Measurements from ENCODE around the gene LIN7A.

Gene LIN7A, protein sequence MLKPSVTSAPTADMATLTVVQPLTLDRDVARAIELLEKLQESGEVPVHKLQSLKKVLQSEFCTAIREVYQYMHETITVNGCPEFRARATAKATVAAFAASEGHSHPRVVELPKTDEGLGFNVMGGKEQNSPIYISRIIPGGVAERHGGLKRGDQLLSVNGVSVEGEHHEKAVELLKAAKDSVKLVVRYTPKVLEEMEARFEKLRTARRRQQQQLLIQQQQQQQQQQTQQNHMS

GRCh38 chr12:80937391-80938238, at the start of gene LIN7A:
Gene LIN7A, minus strand, starts transcription at chr12:80937934. Its CDS starts 212 bp downstream, at chr12:80937722.
- no peak for DNase-seq

- DNase-seq = no peak
These were observed 48.5 kb upstream of the LIN7A start for GRCh38 chr12:80986224-80986623.

DNA sequence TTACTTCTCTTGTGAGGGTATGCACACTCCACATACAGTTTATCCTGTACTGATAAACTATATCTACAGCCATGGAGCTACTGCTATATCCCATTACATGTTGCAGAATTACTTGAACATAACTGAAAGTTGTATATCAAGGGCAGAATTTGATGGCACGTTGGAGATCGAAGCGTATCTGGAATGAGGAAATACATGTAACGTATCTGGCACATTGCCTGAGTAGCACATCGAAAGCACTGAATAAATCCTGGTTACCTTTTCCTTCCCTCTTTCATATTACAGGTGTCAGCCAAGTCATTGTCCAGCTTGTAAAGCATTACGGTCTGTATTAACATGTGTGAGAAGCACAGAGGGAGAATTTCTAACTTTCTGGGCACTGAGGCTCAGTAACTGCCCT, 42.1 kb upstream of the LIN7A start:
- DNase-seq = no peak

GRCh38 chr12:80979251-80979650, 41.5 kb upstream of the LIN7A start:
- DNase-seq = no peak

DNA sequence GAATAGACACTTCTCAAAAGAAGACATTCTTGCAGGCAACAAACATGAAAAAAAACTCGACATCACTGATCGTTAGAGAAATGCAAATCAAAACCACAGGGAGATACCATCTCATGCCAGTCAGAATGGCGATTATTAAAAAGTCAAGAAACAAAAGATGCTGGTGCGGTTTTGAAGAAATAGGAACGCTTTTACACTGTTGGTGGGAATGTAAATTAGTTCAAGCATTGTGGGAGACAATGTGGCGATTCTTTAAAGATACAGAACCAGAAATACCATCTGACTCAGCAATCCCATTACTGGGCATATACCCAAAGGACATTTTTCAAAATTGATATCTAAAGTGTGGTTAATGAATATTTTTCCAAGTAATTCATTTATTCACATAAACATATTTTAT, 39.6 kb upstream of the LIN7A start:
- DNase-seq = no peak

DNA sequence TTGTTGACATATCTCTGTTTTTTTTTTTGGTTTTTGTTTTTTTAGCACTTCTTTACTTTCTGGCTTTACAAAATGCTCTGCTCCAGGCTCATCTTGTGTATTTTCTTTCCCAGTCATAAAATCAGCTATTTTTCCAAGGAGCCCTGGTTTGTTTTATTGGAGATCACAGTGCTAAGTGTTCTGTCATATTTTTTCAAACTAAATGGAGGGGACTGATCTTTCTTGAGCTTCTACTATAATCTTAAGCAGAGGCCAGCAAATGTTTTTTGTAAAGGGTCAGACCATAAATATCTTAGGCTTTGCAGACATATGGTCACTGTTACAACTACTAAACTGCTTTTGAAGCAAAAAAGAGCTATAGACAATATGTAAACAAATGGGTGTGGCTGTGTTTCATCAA, 30.6 kb upstream of the LIN7A start:
- no peak for DNase-seq

DNA sequence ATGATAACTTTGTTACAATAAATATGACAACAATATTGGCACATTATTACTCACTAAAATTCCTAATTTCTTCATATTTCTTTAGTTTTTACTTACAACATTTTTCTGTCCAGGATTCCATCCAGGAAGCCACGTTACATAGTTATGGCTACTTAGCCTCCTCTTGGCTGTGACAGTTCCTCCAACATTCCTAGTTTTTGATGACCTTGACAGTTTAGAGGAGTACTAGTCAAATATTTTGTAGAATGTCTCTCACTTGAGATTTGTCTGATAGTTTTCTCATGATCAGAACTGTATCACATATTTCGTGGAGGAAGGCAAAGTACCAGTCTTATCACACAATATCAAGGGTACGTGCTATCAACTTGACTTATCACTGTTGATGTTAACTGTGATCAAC, 29.8 kb upstream of the LIN7A start:
- no peak for DNase-seq

DNA sequence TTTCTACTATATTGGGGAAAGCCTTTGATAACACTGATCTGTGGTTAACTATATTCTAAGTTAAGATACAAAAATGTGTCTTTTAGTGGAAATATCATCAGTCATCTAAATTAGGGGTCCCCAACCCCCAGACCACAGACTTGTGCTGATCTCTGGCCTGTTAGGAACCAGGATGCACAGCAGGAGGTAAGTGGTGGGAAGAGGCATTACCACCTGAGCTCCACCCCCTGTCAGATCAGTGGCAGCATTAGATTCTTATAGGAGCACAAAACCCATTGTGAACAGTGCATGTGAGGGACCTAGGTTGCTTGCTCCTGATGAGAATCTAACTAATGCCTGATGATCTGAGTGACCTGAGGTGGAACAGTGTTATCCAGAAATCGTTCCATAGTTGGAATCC, 28.3 kb upstream of the LIN7A start:
- no peak for DNase-seq

DNA sequence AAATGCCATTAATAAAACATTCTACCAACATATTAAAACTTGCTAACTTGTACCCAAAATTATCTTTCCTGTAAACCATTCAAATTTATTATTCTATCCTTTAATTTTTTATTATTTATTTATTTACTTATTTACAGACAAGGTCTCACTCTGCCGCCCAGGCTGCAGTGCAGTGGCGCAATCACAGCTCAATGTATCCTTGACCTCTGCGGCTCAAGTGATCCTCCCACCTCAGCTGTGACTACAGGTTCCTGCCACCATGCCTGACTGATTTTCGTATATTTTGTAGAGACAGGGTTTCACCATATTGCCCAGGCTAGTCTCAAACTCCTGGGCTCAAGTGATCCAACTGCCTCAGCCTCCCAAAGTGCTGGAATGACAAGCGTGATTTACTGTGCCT, 20.4 kb upstream of the LIN7A start:
- no peak for DNase-seq

GRCh38 chr12:80954857-80955520, 17.3 kb upstream of the LIN7A start:
- DNase-seq = no peak

DNA sequence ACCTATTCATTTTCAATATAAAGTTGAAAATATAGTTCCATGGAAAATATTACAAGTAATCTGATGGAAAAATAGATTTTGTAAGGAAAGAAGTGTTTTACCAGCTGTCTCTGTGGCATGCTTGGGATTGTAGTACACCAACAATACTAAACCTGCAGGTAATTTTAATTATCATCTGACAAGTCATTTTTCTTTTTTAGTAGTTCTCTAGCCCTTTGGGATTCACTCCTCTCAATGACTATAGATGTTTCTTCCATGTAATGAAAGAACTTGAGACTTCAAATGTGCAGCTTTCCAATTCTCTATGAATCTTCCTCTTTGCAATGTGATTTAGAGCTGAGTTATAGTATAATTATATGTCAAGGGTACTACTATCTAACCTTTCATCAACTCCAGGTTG, 14.7 kb upstream of the LIN7A start:
- DNase-seq = no peak

DNA sequence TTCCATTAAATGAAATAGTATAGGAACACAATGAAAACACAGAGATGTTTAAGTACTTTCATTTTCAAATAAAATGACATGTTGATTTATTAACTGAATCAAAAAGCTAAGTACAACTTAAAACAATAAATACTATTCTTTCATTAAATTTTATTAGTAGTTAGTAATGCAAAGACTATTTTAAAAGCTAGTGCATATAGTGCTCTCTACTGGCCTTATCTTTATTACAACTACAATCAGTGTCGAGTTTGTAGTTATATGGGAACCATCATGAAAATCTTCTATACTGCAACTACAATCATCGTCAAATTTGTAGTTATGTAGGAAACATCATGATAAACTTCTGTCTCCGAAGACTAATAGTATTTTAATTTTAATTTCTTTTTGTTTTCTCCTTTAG, 8.9 kb upstream of the LIN7A start:
- no peak for DNase-seq

DNA sequence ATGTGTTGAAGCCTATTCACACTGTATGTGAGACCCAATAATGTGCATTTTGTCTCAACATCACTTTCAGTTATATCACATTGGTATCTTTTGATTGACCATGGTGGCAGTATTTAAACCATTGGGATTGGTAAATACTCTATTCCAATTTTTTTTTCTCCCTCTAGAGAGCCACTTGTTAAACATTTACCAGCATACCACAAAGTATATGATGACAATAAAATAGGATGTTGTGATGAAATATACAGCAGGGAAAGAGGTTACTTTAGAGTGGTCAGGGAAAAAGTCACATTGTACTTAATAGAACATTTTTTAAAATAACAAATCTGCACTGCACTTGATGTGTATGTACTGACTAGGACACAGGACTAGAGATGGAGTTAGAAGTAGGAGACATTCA, 5.6 kb upstream of the LIN7A start:
- DNase-seq = no peak

GRCh38 chr12:80941916-80942315, 4.2 kb upstream of the LIN7A start:
- DNase-seq = no peak

DNA sequence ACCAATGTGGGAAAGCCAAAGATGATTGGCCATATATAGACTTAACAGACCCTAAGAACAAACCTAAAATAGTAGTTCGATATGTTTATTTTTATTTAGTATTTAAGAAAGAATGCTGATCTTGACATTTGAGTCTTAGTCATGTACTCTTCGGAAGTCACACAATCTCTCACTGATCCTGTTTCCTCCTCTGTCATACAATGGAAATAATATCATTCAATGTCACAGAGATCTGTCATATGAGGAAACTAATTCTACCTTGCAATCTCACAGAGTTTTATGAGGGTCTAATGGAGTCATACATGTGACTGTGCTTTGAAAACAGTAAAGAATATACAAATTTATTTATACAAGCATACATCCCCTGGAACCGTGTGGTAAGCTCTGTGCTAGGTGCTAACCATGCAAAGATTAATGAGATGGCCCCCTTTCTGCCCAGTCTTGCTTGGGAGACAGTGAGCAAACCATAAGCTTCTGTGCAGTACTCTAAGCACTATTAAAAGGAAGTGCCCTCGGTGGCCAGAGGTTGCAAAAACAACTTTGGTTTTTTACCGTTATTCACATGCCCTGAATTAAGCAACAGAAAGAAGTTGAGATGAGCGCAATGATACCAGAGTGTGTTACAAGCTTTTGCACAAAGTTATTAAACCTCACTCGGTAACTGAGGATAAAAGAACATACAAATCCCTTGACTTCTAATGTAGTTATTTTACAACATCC, 1.7 kb upstream of the LIN7A start:
- no peak for DNase-seq

DNA sequence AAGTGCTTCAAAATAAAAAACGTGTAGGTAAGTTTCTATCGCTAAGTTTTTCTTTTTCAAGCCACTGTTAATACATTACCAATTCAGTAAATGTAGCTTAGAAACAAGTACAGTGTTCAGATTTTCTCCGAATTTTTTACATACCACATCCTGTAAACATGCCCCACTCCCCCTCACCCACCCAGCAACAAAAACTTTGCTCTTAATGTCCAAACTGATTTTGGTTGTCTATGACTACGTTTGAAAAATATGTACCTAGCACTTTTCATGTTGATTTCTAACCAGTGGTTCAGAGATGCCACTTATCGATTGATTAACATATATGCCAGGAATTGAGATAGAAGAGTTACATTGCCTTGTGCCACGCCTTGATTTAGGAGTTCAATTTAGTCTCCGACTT, 663 bp upstream of the LIN7A start:
- no peak for DNase-seq

- peak in 1 of 2 experiments; percentile 32 for DNase-seq
These were observed 918 bp downstream of the LIN7A start for GRCh38 chr12:80936642-80937390.

DNA sequence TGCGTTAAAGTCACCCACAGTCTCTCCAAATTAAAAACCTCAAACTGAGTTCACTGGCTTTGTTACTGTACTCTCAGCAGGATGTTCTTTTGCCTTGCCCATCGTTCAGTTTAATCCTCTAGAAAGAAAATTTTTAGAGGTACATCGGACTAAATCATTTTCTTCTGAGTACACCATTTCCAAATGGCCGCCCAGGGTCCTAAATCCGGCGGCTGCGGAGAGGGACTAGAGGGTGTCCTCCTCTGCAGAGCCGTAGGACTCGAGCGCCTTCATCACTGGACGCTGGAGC, 1.4 kb downstream of the LIN7A start:
- DNase-seq = no peak

- DNase-seq = no peak
These were observed 2.6 kb downstream of the LIN7A start for GRCh38 chr12:80935111-80935510.

DNA sequence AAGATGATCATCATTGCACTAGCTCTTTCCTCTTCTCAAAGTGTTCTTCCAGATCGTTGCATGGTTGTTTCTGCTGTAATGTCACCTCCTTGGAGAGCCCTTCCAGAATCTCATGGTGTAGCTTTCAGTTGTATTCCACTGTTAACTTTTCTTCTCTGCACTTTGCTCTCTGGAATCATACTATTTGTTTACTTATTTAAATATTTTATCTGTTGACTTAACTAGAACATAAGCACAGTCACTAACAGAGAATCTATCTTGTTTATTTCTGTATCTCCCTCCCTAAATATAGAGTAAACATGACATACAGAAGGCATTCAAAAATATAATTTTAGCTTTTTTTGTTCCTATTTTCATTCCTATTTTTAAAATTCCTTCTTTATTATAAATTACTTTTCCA, 11.8 kb downstream of the LIN7A start:
- DNase-seq = no peak

DNA sequence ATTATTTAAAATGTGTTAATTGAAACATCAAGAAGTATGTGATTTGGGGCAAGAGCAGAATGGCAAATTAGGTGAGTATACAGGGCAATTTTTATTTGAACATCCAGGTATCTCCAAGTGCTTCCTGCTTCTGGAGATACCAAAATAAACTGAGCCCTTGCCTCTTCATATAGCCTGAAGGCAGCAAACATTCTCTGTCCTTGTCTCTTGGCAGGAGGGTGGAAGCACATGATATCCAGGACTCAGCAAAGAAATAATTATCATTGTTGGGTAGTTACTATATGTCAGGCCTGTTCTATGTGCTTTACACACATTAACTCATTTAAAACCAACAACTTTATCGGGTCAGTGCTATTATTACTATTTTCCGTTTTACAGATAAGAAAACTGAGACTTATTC, 12.5 kb downstream of the LIN7A start:
- DNase-seq = no peak

DNA sequence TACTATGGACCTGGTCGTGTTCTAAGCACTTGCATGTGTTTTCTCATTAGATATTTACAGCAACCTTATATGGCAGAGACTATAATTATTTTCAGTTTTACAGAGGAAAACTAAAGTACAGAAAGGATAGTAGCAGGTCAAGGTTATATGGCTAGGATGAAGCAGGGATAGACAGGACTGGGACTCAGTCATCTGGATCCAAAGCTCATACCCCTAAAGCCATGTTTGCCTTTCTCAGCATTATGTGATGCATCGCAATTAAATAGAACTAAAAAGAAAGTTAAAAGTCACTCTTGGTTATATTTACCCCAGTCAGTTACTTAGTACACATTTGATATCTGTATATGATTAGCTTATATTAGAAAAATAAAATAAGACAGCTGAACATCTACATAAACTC, 13.3 kb downstream of the LIN7A start:
- no peak for DNase-seq

GRCh38 chr12:80920006-80920405, 17.7 kb downstream of the LIN7A start:
- DNase-seq = no peak

Measured in SW 1271 (cell line).